Middle frontal gyrus (tissue), 1 donor: Measurements from ENCODE around the gene UST.

Experiments
- DNase-seq: peaks from one replicate; pipeline ENCODE4 v3.0.0-alpha.2; 2015; ENCODE audit warnings: low spot score; ENCODE audit errors: extremely low spot score

Gene UST

GRCh38 chr6:148746363-148747144, at the start of gene UST:
UST (plus strand) TSS chr6:148747030; CDS start chr6:148747431, 401 bp downstream.
- DNase-seq = no peak

DNA sequence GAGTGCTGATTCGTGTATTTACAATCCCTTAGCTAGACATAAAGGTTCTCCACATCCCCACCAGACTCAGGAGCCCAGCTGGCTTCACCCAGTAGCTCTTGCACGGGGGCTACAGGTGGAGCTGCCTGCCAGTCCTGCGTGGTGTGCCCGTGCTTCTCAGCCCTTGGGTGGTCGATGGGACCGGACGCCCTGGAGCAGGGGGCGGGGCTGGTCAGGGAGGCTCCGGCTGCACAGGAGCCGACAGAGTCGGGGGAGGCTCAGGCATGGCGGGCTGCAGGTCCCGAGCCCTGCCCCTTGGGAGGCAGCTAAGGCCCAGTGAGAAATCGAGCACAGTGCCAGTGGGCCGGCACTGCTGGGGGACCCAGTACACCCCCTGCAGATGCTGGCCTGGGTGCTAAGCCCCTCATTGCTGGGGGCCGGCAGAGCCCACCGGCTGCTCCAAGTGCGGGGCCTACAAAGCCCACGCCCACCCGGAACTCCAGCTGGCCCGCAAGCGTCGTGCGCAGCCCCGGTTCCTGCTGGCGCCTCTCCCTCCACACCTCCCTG, 48.9 kb upstream of the UST start:
- no peak for DNase-seq

DNA sequence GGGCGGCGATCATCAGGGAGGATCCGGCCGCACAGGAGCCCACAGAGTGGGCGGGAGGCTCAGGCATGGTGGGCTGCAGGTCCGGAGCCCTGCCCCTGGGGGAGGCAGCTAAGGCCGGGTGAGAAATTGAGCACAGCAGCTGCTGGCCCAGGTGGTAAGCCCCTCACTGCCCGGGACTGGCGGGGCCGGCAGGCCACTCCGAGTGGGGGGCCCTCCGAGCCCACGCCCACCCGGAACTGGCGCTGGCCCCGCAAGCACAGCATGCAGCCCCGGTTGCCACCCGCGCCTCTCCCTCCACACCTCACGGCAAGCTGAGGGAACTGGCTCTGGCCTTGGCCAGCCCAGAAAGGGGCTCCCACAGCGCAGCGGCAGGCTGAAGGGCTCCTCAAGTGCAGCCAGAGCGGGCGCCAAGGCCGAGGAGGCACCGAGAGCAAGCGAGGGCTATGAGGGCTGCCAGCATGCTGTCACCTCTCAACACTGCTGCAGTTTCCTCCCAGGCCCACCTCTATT, 48.1 kb upstream of the UST start:
- DNase-seq = no peak

- no peak for DNase-seq
Observed at GRCh38 chr6:148700047-148700715, 46.6 kb upstream of the UST start.

DNA sequence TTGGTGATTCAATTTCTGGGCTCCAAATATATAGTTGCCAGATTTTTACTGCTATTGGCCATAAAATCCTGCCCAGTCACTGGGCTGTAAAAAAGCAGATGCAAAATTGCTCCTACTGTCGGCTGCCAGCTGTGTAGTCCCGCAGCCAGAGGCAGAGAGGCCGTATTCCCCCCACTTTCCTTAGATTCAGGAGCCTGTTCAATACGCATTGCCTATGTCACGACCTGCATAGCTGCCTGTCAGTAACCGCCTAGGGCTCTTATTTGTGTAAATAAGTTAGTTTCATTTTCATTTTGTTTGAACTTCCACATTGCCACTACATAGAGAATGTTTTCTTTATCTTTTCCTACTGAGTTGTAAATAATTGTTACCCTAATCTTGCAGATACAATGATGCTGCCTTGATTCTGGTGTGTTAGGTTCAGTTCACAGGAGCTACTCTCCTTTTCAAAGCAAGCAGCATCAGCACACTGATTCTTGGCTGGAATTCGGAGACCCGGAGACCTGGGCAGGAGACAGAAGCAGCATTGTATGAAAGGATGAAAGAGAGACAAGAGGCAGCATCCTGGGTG, 46.0 kb upstream of the UST start:
- DNase-seq = no peak

GRCh38 chr6:148701375-148701774, 45.5 kb upstream of the UST start:
- no peak for DNase-seq

- DNase-seq = no peak
Observed at GRCh38 chr6:148703900-148704299, 42.9 kb upstream of the UST start.

DNA sequence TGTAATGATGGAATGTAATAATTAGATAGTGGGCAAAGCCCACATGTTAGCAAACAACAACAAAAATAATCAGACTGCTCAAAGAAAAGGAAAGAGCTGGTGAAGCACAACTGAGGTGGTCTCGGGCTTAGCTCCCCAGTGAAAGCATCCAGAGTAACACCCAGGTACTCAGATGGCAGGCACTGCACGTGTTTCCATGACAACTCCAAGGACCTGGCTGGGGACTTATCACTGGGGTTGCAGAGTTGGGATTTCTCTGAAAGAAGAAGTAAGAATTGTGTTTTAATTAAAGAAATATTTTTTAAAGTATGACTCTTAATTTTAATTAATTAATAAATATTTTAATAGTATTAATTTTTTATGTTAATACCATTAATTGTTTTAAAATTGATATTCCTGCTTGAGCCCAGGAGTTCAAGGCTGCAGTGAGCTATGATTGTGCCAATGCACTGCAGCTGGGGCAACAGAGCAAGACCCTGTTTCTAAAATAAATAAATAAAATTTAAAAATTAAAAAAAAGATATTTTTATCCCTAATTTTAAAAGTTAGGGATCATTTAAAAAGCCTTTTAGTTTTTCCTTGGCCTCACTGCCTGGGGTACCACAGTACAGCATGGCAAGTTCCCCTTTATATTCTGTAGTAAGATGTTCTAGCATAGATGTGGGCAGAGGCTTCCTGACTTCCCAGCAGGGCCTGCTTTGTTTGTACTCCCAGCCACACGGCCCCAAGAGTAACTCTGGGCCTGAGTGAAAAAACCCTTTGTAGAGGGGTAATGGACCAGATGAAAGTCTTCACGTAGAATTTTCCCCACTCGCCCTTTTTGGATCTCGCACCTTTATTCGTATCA, 42.2 kb upstream of the UST start:
- no peak for DNase-seq

- no peak for DNase-seq
Observed at GRCh38 chr6:148708707-148709106, 38.1 kb upstream of the UST start.

GRCh38 chr6:148709577-148709976, 37.3 kb upstream of the UST start:
- DNase-seq = no peak

GRCh38 chr6:148711833-148712654, 34.8 kb upstream of the UST start:
- DNase-seq = no peak

GRCh38 chr6:148713033-148713738, 33.6 kb upstream of the UST start:
- DNase-seq = no peak

DNA sequence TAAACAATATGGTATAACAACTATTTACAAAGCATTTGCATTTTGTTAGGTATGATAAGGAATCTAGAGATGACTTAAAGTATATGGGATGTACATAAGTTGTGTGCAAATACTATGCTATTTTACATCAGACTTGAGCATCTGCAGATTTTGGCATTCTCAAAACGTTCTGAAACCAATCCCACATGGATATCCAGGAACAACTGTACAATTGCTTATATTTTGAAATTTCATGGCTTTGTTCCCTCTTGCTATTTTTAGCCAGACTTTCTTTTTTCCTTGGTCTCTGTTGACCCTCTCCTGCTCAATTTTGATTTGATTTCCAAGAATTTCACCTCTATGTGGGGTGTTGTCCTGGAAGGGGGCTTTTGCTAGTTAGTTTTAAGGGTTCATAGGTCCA, 32.9 kb upstream of the UST start:
- no peak for DNase-seq

GRCh38 chr6:148716811-148717210, 30.0 kb upstream of the UST start:
- DNase-seq = no peak

DNA sequence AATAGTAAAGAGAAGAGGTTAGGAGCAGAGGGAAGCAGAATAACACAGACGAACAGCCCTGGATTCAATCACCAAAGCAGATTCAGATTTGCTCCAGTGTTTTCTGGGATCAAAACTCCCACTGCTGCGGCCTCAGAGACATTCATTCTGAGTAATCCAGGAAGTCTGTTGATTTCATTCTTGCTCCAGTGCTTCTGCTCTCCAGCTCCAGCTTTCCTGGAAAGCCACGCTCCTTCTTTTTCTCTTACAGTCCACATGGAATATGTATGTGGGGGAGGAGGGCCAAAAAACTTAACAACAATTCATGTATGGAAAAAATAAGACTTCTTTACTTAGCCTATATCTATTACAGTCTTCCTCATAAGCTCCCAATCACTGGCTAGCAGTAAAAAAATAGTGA, 26.4 kb upstream of the UST start:
- DNase-seq = no peak

GRCh38 chr6:148720897-148721296, 25.9 kb upstream of the UST start:
- no peak for DNase-seq

- DNase-seq = no peak
Observed at GRCh38 chr6:148723484-148723883, 23.3 kb upstream of the UST start.

- DNase-seq = no peak
Observed at GRCh38 chr6:148724428-148724827, 22.4 kb upstream of the UST start.

DNA sequence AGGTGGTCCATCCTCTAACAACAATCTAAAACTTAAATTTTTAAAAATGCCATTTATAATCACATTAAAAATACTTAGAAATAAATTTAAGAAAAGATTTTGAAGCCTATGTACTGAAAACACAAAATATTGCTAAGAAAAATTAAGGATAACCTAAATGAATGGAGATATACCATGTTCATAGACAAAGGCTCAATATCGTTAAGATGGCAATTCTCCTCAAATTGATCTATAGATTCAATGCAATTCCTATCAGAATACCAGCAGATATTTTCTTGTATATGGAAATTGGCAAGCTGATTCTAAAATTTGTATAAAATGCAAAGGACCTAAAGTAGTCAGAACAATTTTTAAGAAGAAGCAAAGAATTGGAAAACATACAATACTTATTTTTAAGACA, 19.7 kb upstream of the UST start:
- DNase-seq = no peak

- DNase-seq = no peak
Observed at GRCh38 chr6:148735989-148736388, 10.8 kb upstream of the UST start.
